GM12891 (cell line): Measurements from ENCODE around the gene LIPI.
"Not testable (repeated sequence)": the region's sequence is repeated elsewhere in the genome, so short reads cannot be mapped to it uniquely, and the experiment has no call there.

Experiments used
- DNase-seq: peaks from one replicate; pipeline ENCODE4 v3.0.0; 2011; ENCODE audit warnings: low spot score; ENCODE audit not compliant: insufficient read length
- FAIRE-seq: peaks from 2 replicates; lab custom pipeline; 2011; peaks lifted over from hg19 to GRCh38; lab: Jason Lieb, UNC
- PAX5 ChIP-seq: IDR thresholded peaks from 2 replicates; pipeline ENCODE4 v1.6.1; 2011; ENCODE audit warnings: low read length, moderate library complexity, mild to moderate bottlenecking; ENCODE audit not compliant: insufficient read depth, severe bottlenecking
- POLR2A ChIP-seq: IDR thresholded peaks from 2 replicates; pipeline ENCODE4 v1.6.1; 2011; ENCODE audit warnings: low read depth, low read length, control low read depth
- POLR2AphosphoS5 ChIP-seq: IDR thresholded peaks from 2 replicates; pipeline ENCODE4 v1.6.1; 2011; ENCODE audit warnings: low read depth, low read length, control low read depth
- POU2F2 ChIP-seq: IDR thresholded peaks from 2 replicates; pipeline ENCODE4 v1.6.1; 2011; ENCODE audit warnings: low read depth, mild to moderate bottlenecking, control low read depth, low read length, moderate library complexity
- SPI1 ChIP-seq: IDR thresholded peaks from 2 replicates; pipeline ENCODE4 v1.6.1; 2011; ENCODE audit warnings: low read depth, low read length, control low read depth
- TAF1 ChIP-seq: IDR thresholded peaks from 2 replicates; pipeline ENCODE4 v1.6.1; 2011; ENCODE audit warnings: low read depth, low read length, control low read depth

The LIPI gene

DNA sequence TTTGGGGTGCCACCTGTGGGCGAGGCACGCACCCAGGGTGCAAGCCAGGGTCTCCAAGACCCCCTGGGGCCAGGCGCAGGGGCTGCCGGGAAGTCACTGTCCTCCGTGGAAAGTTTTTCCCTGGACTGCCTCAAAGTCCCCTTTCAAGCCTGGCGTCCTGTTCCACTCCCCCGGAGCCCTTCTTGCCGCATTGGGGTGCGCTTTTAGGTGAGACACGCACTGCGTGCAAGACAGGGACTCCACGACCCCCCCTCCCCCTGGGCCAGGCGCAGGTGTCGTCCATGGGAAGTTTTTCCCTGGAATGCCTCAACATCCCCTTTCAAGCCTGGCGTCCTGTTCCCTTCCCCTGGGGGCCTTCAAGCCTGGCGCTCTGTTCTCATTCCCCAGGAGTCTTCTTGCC lies 137.1 kb downstream of the LIPI start:
- no peak for TF ChIP-seq POU2F2
- TF ChIP-seq SPI1 = no peak
- TF ChIP-seq TAF1 = no peak
- no peak for TF ChIP-seq POLR2A
- TF ChIP-seq POLR2AphosphoS5 = no peak
- no peak for TF ChIP-seq PAX5
- FAIRE-seq (no peak), DNase-seq (no peak)

DNA sequence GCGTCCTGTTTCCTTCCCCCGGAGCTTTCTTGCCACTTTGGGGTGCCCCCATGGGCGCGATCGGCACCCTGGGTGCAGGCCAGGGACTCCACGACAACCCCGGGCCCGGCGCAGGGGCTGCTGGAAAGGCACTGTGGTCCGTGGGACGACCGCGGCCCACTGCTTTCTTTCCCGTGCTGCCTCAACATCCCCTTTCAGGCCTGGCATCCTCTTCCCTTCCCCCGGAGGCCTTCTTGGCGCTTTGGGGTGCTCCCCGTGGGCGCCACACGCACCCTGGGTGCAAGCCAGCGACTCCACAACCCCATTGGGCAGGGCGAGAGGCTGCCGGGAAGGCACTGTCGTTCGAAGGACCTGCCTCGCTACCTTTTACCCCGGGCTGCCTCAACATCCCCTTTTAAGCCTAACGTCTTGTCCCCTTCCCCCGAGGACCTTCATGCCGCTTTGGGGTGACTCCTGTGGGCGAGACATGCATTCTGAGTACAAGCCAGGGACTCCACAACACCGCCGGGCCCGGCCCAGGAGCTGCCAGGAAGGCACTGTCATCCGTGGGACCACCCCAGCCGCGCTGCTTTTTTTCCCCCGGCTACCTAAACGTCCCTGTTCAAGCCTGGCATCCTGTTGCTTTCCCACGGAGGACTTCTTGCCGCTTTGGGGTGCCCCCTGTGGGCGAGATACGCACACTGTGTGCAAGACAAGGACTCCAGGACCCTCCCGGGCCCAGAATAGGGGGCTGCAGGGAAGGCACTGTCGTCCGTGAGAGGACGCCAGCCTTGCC lies 137.8 kb downstream of the LIPI start:
- TF ChIP-seq POLR2AphosphoS5 (no peak), TAF1 (no peak), POU2F2 (no peak), PAX5 (no peak), POLR2A (no peak), SPI1 (no peak)
- no peak for FAIRE-seq

GRCh38 chr21:14071902-14072734 lies 138.6 kb downstream of the LIPI start:
- FAIRE-seq = no peak
- TF ChIP-seq POLR2A = no peak
- no peak for TF ChIP-seq SPI1
- TF ChIP-seq TAF1 = no peak
- no peak for TF ChIP-seq POLR2AphosphoS5
- TF ChIP-seq PAX5 = no peak
- no peak for TF ChIP-seq POU2F2
- DNase-seq = no peak

More for the DNA sequence above, 137.8 kb downstream of the LIPI start:
- DNase-seq = no peak

DNA sequence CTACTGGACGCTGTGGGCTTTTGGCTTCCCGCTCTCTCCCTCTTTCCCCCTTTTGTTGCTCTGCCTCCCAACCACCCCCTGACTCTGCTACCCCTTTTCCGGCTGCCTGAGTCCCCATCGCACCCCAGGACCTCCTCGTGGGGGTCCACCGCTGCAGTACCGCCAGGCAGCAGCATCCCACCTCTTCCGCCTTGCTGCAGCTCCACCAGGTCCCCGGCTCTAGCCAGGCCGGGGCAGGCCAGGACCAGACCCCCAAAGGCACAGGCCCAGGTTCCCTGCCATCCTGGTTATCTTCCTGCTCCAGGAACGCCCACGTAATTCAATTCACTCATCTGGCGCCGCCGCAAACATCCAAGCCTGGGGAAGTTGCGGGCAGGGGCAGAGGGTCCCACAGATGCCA lies 139.8 kb downstream of the LIPI start:
- FAIRE-seq = no peak
- DNase-seq = no peak

DNA sequence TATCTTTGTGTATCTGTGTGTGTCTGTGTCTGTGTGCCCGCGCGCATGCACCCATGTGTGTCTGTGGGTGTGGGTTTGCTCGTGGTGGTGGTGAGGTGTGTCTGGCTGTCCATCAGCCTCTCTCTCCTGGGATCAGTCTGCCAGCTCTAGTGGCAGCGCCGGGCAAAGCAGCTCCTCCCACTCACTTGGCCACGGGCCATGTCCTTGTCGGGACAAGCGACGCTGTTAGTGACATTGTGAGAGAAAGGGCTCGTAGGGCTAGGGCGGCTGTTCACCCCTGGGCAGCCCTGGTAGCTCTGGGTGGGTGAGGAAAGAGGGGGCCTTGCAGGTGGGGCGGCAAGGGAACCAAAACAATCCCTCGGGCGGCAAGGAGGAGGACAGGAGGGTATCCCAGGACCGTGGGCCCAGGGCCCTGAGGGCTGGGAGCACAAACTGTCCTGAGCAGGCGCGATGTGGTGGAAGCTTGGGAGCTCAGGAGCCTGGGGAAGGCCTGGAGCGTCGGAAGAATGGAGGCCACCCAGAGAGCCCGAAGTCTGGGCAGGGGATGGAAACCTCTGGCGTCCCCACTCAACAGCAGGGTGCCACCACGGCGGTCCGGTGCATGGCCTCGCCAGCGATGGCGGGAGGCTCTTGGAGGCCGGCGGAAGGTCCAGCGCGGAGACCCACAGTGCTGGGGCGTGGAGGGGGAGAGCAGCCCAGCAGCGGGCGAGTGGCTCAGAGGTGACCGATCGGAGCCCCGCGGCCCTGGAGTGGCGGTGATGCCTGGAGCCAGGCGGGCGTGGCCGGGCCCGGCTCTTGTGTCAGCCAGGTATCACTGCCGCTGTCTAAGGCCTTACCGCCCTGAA lies 140.5 kb downstream of the LIPI start:
- TF ChIP-seq POLR2A = no peak
- TF ChIP-seq SPI1 = no peak
- TF ChIP-seq POU2F2 = no peak
- no peak for TF ChIP-seq POLR2AphosphoS5
- no peak for TF ChIP-seq TAF1
- no peak for TF ChIP-seq PAX5
- DNase-seq (no peak), FAIRE-seq (no peak)

More for the DNA sequence above, 139.8 kb downstream of the LIPI start:
- no peak for TF ChIP-seq PAX5

DNA sequence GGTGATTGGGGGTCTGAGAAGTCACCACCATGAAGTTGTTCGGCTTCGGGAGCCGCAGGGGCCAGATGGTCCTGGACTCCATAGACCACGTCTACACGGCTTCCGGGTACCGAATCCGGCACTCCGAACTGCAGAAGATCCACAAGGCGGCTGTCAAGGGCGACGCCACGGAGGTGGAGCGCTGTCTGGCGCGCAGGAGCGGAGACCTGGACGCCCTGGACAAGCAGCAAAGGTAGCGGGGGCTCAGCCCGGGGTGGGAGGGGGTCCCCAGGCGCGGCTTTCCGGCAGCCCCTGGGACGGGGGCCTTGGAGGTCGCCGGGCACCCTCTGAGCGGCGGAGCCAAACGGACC lies 146.5 kb downstream of the LIPI start:
- no peak for DNase-seq
- no peak for TF ChIP-seq SPI1
- TF ChIP-seq POLR2AphosphoS5 = no peak
- TF ChIP-seq TAF1 = no peak
- no peak for TF ChIP-seq PAX5
- TF ChIP-seq POU2F2 = no peak
- TF ChIP-seq POLR2A = no peak
- FAIRE-seq = no peak

DNA sequence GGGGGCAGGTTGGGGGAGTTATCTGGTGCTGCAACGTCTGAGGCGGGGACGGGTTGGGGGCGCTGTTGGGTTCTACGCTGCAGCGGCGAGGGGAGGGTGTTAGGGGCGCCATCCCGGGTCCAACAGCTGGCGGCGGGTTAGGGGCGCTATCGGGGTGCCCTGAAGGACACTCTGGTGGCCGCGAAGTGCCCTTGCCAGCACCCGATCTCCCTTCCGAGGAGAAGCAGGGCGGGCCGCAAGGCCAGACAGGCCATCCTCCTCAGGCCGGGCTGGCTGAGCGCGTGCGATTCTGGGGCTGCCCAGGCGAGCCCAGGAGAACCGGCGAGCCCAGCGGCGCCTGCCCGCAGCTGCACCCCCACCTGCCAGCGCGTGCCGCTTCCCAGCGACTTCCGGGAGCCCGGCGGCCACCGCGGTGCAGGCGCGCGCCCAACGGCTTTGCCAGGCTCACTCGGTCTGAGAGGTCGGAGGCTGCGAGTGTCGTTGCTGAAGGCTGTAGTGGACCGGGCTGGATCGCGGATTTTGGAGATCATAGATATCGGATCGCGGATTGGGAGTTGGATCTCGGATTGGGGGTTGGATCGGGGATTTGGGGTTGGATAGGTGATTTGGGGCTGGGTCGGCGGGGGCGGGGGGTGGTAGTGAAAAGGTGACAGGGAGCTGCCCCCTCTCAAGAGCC lies 147.0 kb downstream of the LIPI start:
- FAIRE-seq, DNase-seq: not testable (repeated sequence)

- not testable (repeated sequence) for DNase-seq
Observed at GRCh38 chr21:14062684-14063083, 148.1 kb downstream of the LIPI start.

DNA sequence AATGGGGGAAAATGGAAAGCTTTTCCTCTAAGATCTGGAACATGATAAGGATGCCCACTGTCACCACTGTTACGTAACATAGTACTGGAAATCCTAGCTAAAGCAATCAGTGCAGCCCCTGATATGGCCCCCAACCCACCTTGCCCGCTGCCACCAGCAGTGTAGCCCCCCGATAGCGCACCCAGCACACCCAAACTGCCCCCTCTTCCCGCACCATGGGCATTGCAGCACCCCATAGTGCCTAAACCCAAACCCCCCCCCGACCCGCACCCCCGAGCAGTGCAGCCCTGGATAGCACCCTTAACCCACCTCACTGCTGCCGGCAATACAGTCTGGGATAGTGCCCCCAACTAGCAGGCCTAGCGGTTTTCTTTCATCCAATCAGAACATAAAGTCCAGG lies 148.9 kb downstream of the LIPI start:
- not testable (repeated sequence) for DNase-seq, FAIRE-seq

More at GRCh38 chr21:14062684-14063083, 148.1 kb downstream of the LIPI start:
- FAIRE-seq = not testable (repeated sequence)

- not testable (repeated sequence) for DNase-seq
- peak; percentile 43 for FAIRE-seq
Observed at GRCh38 chr21:14058995-14059627, 151.6 kb downstream of the LIPI start.
